Measurements from ENCODE around the gene VGLL4.

Gene VGLL4

DNA sequence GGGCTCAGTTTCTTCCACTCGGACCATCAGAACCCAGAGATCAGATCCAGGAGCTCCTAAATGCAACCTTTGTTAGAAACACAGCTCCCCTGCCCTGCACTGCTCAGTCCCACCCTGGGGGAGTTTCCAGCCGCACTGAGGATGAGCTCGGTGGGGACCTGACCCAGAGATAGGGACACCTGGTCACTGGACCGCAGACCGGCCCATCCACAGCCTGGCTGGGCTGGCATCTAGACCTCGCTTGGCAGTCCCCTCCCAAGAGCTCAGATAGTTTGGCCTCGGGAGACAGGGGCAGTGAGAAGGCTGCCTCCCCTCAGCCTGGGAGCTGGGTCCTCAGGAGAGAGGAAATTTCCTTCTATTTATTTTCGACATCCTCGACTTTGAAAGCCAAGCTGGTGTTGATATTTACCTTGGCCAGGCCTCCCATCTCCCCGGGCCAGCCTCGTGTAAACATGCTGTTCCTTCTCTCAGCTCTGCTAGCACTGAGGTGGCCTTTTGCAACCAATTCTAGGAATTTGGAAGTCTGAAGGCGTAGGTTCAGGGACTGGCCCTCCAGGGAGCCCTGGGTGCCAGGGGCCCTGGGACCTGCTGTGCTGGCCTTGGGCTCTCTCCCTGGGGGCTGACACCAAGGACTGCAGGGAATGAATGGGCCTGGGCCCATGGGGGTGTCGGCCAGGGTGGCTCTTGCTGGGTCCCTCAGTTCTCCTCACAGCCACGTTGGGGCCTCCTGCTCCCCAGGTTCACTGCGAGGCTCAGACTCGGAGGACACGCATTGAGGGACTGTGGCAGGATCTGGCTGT, 90.1 kb downstream of the VGLL4 start:
- FAIRE-seq (no peak), DNase-seq (ENCODE audit: insufficient read length, low spot score) (no peak)

DNA sequence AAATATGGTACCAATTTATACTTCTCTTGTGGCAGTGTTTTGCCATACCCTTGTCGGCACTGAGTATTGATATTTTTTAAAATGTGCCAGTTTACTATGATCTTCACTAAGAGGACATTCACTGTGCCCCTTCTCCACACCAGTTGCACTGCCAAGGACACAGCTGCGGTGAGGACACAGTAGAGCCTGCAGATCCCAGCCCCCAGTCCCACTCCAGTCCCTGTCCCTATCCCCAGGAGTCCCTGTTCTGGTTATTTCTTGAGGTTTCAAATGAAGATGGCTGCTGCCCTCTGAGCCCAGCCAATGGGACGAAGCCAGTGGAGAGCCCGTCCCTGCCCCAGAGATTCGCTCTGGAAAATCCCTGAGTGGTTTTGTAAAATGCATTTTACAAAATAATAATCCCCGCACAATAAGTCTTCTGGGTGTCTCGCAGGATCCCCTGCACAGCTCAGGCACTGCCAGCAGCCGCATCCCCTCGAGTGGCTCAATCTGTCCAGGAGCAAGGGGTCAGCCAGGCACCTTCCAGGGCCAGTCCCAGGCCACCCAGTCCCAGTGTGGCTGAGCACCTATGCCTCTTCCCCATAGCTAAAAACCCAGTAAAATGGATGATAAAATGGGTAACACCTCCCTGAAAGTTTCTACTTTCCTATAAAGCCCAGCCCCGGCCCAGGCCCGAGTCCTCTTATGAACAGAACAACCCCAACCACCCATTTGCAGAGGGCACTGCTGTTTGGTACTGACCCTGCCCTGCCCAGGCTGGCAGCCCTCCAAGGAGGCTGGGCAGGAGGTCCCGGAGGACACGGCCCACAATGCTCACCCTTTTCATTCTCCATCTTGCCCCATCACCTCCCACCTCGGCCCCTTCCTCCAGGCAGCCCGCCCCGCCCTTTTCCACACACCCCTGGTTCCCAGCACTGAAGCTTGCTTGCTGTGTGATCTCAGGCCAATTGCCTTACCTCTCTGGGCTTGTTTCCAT, 91.1 kb downstream of the VGLL4 start:
- DNase-seq (ENCODE audit: insufficient read length, low spot score) (no peak), FAIRE-seq (no peak)

DNA sequence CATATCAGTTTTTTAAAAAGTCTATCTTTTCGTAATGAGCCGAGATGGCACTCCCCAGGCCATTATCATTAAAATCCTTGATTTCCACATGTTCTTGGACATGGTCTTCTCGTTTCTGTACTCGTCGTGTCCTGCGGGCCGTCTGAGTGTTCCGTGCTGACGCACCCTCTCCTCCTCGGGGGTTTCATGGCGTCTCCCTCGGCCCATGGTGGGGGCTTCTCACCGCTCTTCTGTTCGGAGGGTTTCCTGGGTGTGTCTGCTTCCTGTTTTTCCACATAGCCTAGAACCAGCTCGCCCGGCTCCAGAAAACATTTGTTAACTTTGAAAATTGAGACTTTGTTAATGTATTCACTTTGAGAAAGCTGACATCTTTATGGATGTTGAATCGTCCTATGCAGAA, 92.7 kb downstream of the VGLL4 start:
- DNase-seq (ENCODE audit: insufficient read length, low spot score), result no peak
- FAIRE-seq, result no peak

DNA sequence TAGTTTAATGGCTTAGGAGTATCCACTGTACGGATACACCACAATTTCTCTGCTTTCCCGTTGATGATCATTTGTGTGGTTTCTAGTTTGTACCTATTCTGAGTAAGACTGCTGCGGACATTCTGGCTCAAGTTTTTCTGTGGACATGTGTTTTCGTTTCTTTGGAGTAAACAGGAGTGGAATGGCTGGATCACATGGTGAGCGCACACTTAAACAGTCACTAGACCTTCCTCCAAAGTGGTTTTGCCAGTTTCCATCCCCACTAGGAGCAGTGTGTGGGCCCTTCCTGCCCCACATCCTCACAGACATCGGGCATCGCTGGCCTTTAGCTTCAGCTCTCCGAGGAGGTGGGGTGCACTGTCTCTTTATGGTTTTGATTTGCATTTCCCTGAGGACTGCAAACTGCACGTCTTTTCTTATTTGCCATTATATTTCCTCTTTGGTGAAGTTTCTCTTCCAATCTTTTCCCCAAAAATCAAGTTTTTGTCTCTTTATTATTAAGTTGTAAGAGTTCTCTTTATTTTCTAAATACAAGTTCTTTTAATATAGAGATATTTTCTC, 94.1 kb downstream of the VGLL4 start:
- FAIRE-seq (no peak), DNase-seq (ENCODE audit: insufficient read length, low spot score) (no peak)

DNA sequence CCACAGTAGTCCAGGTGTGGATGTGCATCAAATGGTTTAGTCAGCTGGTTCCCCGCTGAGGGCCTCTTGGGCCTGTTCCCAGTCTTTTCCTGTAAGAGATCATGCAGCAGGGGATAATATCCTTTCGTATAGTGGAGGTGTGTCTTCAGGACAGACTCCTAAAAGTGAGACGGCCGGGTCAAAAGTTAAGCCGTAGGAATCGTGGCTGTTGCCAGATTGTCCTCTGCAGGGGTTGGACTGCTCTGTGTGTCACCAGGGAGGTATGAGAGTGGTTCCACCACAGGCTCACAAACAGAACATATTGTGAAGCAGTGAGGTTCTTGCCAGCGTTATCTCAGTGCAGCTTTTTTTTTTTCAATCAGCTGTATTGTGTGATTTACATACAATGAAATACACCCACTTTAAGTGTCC, 95.0 kb downstream of the VGLL4 start:
- FAIRE-seq (no peak), DNase-seq (ENCODE audit: insufficient read length, low spot score) (no peak)

DNA sequence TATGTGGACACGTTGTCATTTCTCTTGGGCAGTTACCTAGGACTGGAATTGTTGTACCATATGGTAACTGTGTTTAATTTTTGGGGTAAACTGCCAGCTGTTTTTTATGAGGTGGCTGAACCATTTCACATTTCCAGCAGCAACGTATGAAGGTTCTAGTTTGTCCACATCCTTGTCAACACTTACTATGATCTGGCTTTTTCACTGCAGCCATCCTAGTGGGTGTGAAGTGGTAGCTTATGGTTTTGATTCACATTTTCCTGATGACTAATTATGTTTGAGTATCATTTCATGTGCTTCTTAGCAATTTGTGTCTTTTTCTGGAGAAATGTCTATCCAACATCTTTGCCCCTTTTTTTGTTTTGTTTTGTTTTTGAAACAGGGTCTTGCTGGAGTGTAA, 96.2 kb downstream of the VGLL4 start:
- FAIRE-seq (no peak), DNase-seq (ENCODE audit: insufficient read length, low spot score) (no peak)

DNA sequence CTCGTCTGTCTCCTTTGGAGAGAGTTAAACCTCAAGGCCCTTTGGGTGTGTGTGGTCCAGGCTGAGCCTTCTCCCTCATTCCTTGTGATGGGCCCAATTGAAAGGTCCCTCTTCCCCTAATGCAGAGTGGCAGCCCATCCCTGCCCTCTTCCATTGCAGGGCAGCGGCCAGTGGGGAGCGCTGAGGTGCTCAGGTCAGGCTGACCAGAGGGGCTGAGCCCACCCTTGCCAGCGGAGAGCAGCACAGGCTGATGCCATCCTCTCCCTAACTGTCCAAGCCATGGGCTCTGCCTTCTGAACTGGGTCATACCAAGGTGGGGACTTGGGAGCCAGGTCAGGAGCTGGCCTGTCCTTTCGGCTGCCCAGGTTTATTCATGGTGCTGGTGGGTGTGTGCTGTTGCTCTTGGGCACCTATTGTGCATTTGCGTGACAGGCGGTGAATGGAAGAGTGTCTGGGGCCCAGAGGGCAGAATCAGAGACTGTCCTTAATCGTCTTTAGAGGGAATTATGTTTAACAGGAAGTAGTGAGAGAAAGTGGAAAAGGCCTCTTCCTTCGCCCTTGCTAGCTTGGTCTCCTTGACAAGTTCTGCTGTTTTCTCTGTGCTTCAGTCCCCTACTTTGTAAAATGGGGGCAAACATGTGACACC, 96.9 kb downstream of the VGLL4 start:
- FAIRE-seq (no peak), DNase-seq (ENCODE audit: insufficient read length, low spot score) (no peak)

DNA sequence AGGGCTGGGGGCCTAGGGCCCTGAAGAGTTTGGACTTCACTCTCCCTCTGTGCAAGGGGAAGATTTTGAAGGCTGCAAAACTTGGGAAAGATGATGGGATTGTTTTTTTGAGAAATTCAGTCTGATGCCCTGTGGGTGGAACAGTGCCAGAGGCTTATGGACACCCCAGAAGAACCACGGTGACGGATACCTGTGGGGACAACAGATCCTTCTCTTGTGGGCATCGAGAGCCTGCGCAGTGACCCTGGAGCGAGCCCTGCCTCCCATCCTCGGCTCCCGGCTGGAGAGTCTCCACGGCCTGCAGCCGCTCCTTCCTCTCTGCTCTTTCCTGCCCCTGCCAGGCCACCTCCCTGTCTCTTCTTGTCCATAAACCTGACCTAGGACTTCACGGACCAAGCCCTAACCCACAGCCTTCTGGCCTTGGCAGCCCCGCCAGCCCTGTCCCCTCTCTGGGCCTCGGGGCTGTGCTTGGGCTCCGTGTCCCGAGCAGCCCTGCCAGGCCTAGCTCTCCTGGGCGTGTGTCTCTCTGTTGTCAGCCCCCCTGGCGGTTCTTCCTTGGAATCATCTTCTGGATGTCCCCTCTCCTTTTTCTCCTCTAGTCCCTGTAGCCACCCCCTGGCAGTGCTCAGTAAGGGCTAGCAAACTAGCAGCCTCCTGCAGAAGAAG, 98.4 kb downstream of the VGLL4 start:
- DNase-seq (ENCODE audit: insufficient read length, low spot score) (no peak), FAIRE-seq (no peak)

DNA sequence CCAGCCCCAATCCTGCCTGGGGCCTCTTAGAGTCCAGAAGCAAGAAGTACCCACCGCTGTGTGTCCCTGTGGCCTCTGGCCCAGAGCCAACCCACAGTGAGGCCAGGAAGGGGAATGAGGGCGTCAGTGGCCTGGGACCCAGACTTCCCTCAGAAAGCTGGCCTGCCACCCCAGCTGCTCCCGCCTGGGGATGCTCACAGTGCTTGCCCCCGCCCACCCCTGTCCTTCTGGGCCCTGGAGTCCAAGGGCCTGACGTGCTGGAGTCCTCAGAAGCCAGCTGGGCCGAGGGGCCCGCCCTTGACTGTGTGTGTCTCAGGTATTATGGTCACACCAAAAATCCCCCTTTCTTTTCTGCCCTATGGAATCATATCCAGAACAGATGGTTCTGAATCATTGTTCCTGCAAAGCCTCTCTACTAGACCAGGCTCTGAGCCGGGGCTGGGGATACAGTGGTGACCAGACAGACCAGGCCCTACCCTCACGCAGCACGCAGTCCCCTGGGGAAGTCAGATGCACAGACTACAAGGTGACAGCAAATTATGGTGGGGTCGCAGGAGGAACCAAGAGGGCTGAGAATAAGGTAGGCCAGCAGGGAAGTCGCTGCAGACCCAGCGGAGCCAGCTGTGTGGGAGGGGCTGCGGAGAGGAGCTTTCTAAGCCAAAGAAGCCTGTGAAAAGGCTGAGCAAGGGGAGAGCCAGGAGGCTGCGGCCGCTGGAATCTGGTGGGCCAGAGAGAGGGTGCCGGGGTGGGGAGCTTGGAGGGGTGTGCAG, 99.1 kb downstream of the VGLL4 start:
- no peak for DNase-seq (ENCODE audit: insufficient read length, low spot score)
- no peak for FAIRE-seq

DNA sequence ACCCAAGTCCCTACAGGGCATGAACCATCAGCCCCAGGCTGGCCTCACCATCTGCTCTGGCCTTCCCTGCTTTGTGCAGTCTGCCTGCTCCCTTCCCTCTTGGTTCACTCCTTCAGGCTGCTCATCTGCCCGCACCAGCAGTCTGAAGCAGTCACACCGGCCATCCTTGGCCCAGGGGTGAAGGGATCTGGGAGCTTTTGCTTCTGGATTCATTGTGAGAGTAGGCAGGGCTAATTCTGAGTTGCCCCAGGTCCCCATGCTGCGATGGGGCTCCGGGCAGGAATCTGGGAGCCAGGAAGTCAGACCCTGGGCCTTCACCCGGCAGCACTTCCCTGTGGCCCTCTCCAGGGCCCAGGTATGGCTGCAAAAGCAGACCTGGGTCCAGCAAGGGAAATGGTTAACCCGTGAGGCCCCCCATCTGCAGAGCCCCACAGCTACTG, 99.7 kb downstream of the VGLL4 start:
- FAIRE-seq (no peak), DNase-seq (ENCODE audit: insufficient read length, low spot score) (no peak)

DNA sequence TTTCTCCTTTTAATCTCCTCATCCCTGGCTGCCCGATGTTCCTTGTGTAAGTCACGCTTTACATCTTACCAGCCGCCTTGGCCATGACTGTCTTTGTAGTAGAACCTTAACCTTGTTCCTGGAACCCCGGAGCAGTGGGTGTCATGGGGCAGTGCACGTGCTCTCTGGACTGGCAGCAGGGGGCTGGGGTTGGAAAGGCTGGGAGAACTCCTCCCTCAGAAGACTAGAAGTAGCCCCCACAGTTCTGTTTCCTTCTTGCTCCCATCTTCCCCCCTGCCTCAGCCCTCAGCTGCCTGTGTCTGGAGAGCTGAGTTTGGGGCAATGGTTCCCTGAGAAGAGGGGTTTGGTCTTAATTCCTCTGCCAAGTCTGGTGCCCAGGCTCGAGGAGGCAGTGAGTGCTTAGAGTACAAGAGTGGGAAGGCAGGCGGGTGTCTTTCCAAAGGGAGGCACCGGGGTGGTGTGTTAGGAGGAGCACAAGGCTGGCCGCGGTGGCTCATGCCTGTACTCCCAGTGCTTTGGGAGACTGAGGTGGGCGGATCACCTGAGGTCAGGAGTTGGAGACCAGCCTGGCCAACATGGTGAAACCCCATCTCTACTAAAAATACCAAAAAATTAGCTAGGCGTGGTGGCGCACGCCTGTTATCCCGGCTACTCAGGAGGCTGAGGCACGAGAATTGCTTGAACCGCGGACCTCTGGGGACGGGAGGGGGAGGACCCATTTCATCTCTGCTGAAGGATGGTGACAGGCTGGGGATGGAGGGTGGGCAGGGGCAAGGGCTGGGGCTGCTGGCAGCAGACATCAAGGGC, 100.4 kb downstream of the VGLL4 start:
- FAIRE-seq (no peak), DNase-seq (ENCODE audit: insufficient read length, low spot score) (no peak)

DNA sequence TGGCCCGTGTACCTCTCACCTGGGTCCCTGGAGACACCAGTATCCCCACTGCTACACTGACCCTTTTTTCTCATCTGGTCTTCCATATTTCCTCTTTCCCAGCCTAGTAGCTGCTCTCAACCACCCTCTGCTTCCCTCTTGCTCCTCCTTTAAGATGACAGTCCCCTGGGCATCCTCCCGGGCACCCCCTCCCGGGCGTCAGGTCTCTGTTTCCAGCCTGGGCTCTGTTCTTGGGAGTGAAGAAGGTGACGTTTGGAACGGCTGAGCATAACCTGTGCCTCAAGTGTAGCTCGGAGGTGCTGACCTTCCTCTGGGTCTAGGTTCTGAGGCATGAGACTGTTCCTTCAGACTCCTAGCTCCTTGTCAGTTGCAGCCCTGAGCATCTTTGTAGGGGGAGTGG, 101.2 kb downstream of the VGLL4 start:
- FAIRE-seq (no peak), DNase-seq (ENCODE audit: insufficient read length, low spot score) (no peak)

DNA sequence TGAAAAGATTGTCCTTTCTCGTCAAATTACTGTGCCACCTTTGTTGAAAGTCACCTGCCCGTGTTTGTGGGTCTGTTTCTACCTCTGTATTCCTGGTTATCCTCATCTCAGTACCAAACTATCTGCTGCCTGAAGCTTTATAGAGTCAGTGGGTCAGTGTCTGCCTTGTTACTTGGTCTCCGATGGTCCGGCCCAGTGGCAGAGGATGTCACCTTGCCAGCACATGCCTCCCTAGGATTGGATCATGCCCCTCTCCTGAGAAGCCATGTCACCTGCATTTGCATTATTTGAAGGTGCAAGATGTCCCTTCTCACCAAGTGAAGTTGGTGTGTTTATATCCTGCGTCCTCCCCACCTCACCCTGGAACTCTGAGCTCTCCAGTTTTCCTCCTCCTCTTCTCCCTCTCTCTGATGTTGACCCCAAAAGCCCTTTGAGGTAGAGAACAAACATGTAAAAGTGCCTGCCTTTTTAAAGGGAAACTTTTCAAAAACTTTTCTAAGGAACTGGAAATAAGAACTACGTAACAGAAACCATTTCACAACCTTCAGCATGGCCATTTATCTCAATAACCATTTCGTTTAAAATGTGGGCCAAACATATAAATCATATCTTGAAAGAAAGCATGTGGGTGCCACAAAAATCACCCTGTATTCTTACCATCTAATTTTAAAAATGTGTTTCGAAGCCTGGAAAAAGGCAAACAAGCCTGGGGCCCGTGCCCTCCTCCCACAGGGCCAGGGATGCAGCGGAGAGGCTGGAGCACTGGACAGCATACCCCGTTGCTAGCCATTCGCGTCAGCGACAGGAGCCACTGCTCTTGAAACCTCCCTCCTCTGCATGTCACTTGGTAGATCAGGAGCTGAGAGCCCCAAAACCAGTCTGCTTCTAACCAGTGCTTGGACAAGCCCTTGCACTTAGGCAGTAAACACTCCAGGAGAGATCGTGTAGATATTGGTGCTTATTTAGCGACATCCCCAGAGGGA, 102.1 kb downstream of the VGLL4 start:
- FAIRE-seq, result no peak

DNA sequence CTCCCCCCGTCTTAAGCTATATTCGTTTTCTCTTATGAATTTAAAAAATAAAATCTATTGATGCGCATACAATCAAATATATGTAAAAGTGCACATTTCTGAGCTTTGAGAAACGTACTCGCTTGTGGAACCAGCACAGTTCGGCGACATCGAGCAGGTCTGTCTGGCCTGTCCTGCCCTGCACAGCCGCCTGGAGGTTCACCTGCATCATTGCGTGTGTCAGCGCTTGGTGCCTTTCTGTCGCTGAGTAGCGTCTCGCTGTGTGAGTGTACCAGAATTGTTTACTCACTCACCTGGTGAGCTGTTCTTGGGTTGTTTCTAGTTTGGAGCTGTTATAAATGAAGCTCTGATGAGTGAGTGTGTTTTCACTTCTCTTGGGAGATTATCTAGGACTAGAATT, 104.0 kb downstream of the VGLL4 start:
- no peak for DNase-seq (ENCODE audit: insufficient read length, low spot score)
- no peak for FAIRE-seq

More for the DNA sequence above, 102.1 kb downstream of the VGLL4 start:
- no peak for DNase-seq (ENCODE audit: insufficient read length, low spot score)

DNA sequence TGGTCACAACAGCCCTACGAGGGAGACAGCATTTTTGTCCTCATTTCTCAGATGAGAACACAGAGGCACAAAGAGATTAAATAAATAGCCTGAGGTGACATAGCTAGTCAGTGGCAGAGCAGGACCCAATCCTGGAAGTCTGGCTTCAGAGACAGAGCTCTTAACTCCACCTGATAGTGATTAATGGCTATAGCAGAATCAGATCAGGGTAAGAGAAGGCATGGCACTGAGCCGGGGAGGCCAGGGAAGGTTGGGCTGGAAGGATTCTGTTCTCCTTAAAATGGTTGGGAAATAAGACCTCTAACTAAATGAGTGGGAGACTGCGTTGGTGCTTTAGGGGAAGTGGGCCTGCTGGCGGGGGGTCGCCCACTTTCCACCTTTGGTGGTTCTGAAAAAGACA, 104.5 kb downstream of the VGLL4 start:
- no peak for DNase-seq (ENCODE audit: insufficient read length, low spot score)
- FAIRE-seq, result no peak

DNA sequence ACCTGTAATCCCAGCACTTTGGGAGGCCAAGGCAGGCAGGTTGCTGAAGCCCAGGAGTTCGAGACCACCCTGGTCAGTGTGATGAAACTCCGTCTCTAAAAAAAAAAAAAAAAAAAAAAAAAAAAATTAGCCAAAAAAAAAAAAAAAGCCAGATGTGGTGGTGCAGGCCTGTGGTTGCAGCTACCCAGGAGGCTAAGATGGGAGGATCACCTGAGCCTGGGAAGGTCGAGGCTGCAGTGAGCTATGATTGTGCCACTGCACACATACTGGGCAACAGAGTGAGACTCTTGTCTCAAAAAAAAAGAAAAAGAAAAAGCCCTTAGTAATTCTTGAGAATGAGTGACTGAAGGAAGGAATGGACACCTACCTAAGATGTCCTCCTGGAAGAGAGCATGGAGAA, 105.1 kb downstream of the VGLL4 start:
- FAIRE-seq (no peak), DNase-seq (ENCODE audit: insufficient read length, low spot score) (no peak)

DNA sequence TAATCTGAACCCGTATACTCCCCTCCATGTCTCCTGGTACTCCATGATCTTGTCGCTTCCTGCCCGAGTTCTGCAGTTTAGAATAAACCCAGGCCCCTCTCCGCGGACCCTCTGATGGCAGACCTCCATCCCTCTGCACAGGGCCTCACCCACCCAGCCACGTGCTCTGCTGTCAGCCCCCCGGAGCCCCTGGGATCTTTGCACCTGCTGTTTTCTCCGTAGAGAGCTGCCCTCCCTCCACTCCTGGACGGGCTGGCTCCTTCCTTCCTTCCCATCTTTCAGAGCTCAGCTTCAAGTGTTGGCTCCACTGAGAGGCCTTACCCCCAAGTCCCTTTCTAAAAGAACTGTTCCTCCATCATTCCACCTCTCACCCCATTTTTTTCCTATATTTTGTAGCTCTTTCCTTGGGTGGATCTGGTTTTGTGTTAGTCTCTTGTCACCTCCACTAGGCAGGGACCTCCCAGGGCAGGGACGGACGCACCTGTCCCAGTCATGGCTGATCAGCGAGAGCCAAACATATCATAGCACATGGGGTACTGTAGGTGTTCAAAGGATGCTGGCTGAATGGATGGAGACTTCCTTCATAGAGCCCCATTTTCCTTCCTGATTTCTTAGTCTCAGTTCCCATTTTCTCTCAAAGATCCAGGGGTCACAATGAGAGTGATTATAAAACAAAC, 106.6 kb downstream of the VGLL4 start:
- DNase-seq (ENCODE audit: insufficient read length, low spot score) (no peak), FAIRE-seq (no peak)

Data from GM19239 (cell line).